ENCODE measurements around the gene MAP2K3. TPM values are rescaled to one million over a fixed set of nuclear protein-coding genes. Genes with fewer than 3 reads are reported as not detected.

MAP2K3 gene
- total and polyA plus RNA-seq, 2 experiments from 2014 or later = 42.6 to 119 TPM

DNA sequence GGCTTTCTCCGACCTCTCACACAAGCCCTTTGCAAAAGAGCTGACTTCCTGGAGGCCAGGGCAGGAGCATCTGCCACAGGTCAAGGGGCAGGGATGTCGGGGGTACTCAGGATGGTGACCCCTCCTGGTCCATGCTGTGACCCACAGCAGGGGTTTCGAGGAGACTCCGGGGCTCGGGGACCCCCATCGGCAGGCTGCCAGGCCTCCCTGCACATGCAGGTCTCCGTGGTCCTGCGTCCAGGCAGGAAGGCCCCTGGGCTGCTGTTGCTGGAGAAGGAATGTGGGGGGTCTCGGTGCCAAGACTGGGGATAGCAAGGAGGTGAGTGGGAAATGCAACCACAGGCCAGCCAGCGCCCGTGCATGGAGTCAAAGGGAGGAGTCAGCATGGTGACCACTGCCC, 42.9 kb upstream of the MAP2K3 start:
- no peaks in the 10 kb centered on the region for H3K9me3 ChIP-seq (ENCODE audit: low read depth)
- 77 to 80% methylated on average over 11 of the region's 11 CpGs for WGBS, 2 experiments (ENCODE audit: low coverage in 1 of 2, low lambda C conversion rate in 2 of 2, missing lambda C conversion rate in 2 of 2)
- H2AFZ ChIP-seq = no peak overlapping the region
- H4K20me1 ChIP-seq (ENCODE audit: insufficient read depth) = no peaks in the 10 kb centered on the region
- no peaks in the 10 kb centered on the region for H3K27me3 ChIP-seq (replicated peaks; ENCODE audit: insufficient read depth)
- H3K79me2 ChIP-seq (ENCODE audit: insufficient read depth) = no peaks in the 10 kb centered on the region
- H3K4me3 ChIP-seq = no peak overlapping the region
- no peak overlapping the region for H3K9ac ChIP-seq
- H3K27ac ChIP-seq = no peak overlapping the region
- in situ Hi-C loops (cut with MboI) = no loop called here
- no peaks in the 10 kb centered on the region for H3K36me3 ChIP-seq (ENCODE audit: low read depth)
- H3K4me1 ChIP-seq (ENCODE audit: insufficient read depth) = no peaks in the 10 kb centered on the region
- no peak for DNase-seq
- no peak overlapping the region for H3K4me2 ChIP-seq (ENCODE audit: unreplicated experiment)
- no peaks in the 10 kb centered on the region for H3F3A ChIP-seq (ENCODE audit: insufficient read depth)
- no peak for TF ChIP-seq EZH2phosphoT487 (IDR thresholded peaks at IDR 0.05; ENCODE audit: insufficient read depth, low read depth)
- no peak for TF ChIP-seq EZH2 (IDR thresholded peaks at IDR 0.05; ENCODE audit: insufficient read depth, poor library complexity, severe bottlenecking)
- no peaks in the 10 kb centered on the region for H3K9me2 ChIP-seq (ENCODE audit: insufficient read depth)

DNA sequence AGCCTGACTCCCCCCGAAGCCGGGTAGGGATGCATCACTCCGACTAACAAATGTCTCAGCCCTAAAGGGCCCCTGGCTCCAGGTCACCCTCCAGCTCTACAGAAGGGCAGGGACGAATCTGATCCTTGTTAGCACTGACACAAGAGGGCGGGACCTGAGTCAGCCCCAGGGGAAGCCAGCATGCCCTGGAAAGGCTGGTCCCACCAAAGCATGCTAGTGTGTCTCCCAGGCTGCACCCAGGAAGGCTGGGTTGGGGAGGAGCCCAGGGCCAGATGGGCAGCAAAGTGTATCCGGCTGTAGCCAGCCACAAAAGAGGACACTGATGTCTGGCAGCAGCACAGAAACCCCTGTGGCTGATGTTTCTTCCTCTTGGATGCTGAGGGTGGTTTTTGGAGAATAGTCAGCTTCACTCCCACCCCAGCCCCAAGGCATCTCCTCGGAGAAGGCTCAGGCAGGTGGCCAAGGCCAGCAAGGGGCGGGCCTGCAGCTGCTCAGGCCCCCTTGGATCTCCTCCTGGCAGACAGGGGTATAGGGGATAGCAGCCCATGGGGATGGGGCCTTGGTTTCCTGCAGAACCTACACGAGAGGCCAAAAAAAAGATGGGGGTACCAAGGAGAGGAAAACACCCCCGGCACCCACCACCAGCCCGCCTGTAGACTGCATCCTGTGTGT, 42.3 kb upstream of the MAP2K3 start:
- Histone ChIP-seq H3K4me1 (ENCODE audit: insufficient read depth) (no peaks in the 10 kb centered on the region), H3K9me3 (ENCODE audit: low read depth) (no peaks in the 10 kb centered on the region), H3K9me2 (ENCODE audit: insufficient read depth) (no peaks in the 10 kb centered on the region), H3K27me3 (replicated peaks; ENCODE audit: insufficient read depth) (no peaks in the 10 kb centered on the region), H3K27ac (no peak overlapping the region), H3K9ac (no peak overlapping the region), H3K4me2 (ENCODE audit: unreplicated experiment) (no peak overlapping the region), H3K79me2 (ENCODE audit: insufficient read depth) (no peaks in the 10 kb centered on the region), H2AFZ (no peak overlapping the region), H4K20me1 (ENCODE audit: insufficient read depth) (no peaks in the 10 kb centered on the region), H3F3A (ENCODE audit: insufficient read depth) (no peaks in the 10 kb centered on the region), H3K4me3 (no peak overlapping the region), H3K36me3 (ENCODE audit: low read depth) (no peaks in the 10 kb centered on the region)
- in situ Hi-C loops (cut with MboI) = no loop called here
- DNase-seq = peak; percentile 57
- TF ChIP-seq EZH2 (IDR thresholded peaks at IDR 0.05; ENCODE audit: insufficient read depth, poor library complexity, severe bottlenecking) = no peak
- no peak for TF ChIP-seq EZH2phosphoT487 (IDR thresholded peaks at IDR 0.05; ENCODE audit: insufficient read depth, low read depth)
- 44 to 54% methylated on average over 10 to 11 of the region's 11 CpGs for WGBS, 2 experiments (ENCODE audit: low coverage in 1 of 2, low lambda C conversion rate in 2 of 2, missing lambda C conversion rate in 2 of 2)

DNA sequence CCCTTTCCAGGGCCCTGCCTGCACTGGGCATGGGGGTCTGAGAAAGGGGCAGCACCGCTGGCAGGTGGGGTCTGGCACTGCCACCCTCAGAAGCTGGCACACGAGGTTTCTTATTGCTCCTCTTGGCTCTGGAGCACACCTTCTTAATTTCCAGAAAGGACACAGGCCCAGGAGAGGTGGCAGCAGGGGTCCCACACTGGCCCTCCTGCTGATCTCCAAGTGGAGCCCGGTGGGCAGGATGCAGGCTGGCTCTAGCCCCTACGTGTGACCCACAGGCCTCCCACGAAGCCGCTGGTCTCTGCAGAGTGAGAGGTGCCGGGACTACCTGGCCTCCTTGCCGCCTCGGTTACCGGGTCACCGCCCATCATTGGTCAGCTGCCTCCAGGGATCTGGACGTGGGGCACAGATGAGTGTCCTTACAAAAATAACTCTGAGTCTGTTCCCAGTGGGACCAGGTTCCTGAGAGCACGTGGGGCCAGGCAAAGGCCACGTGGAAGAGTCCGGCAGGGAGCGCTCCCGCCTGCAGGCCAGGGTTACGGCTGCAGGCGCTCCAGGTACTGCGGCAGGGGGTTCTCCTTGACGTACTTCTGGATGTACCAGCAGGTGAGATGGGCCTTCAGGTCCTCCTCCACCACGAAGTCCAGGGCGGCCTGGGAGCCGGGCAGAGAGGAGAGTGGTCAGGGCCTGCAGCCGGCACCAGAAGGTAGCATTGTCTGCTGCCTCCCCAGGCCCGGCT, 41.6 kb upstream of the MAP2K3 start:
- no peaks in the 10 kb centered on the region for H3K36me3 ChIP-seq (ENCODE audit: low read depth)
- TF ChIP-seq EZH2phosphoT487 (IDR thresholded peaks at IDR 0.05; ENCODE audit: insufficient read depth, low read depth) (no peak), EZH2 (IDR thresholded peaks at IDR 0.05; ENCODE audit: insufficient read depth, poor library complexity, severe bottlenecking) (no peak)
- no peaks in the 10 kb centered on the region for H3K79me2 ChIP-seq (ENCODE audit: insufficient read depth)
- H3K27ac ChIP-seq = no peak overlapping the region
- in situ Hi-C loops (cut with MboI) = no loop called here
- DNase-seq = no peak
- H3K9me3 ChIP-seq (ENCODE audit: low read depth) = no peaks in the 10 kb centered on the region
- H3K4me3 ChIP-seq = no peak overlapping the region
- no peak overlapping the region for H2AFZ ChIP-seq
- no peak overlapping the region for H3K4me2 ChIP-seq (ENCODE audit: unreplicated experiment)
- no peaks in the 10 kb centered on the region for H3K9me2 ChIP-seq (ENCODE audit: insufficient read depth)
- no peaks in the 10 kb centered on the region for H3K4me1 ChIP-seq (ENCODE audit: insufficient read depth)
- no peaks in the 10 kb centered on the region for H4K20me1 ChIP-seq (ENCODE audit: insufficient read depth)
- 82 to 85% methylated on average over 25 to 26 of the region's 26 CpGs for WGBS, 2 experiments (ENCODE audit: low coverage in 1 of 2, low lambda C conversion rate in 2 of 2, missing lambda C conversion rate in 2 of 2)
- no peak overlapping the region for H3K9ac ChIP-seq
- H3F3A ChIP-seq (ENCODE audit: insufficient read depth) = no peaks in the 10 kb centered on the region
- H3K27me3 ChIP-seq (replicated peaks; ENCODE audit: insufficient read depth) = no peaks in the 10 kb centered on the region

DNA sequence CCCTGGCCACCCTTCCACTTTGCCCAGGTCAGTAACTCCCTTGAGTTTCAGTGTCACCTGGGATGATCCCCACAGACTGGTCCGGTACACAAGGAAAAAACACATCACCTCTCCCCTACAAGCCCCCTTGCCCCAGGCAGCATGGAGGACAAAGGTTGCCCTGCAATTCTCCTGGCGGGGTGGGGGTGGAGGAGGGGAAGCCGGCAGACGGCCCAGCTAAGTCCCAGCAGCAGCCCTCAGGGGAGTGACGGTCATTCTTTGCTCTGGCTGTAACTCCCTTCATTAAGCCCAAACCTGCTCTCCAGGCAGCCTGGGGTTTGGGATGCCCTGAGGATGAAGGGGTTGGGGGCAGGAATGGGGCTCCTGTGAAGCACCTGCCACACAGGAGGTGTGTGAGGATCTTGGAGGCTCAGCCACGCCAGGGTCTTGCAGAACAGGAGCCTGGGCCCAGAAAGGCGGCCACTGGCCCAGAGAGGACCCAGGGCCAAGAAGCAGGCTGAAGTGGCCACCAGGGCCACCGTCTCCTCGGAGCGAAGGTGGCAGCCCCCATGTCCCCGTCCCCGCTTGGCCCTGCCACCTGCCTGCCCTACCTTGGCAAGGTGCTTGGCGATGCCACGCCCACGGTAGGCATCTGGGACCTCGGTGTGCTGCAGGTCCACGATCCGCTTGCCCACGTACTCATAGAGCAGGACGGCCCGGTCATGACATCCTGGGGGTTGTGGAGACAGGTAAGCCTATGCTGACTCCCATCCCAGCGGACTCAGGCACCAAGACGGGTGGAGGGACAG, 40.8 kb upstream of the MAP2K3 start:
- Histone ChIP-seq H4K20me1 (ENCODE audit: insufficient read depth) (no peaks in the 10 kb centered on the region), H2AFZ (no peak overlapping the region), H3K4me3 (no peak overlapping the region), H3K79me2 (ENCODE audit: insufficient read depth) (no peaks in the 10 kb centered on the region), H3K9ac (no peak overlapping the region), H3K4me2 (ENCODE audit: unreplicated experiment) (no peak overlapping the region), H3K36me3 (ENCODE audit: low read depth) (no peaks in the 10 kb centered on the region), H3K9me3 (ENCODE audit: low read depth) (no peaks in the 10 kb centered on the region), H3K9me2 (ENCODE audit: insufficient read depth) (no peaks in the 10 kb centered on the region), H3K27ac (no peak overlapping the region), H3K4me1 (ENCODE audit: insufficient read depth) (no peaks in the 10 kb centered on the region), H3K27me3 (replicated peaks; ENCODE audit: insufficient read depth) (no peaks in the 10 kb centered on the region), H3F3A (ENCODE audit: insufficient read depth) (no peaks in the 10 kb centered on the region)
- DNase-seq = no peak
- TF ChIP-seq EZH2phosphoT487 (IDR thresholded peaks at IDR 0.05; ENCODE audit: insufficient read depth, low read depth) = no peak
- no peak for TF ChIP-seq EZH2 (IDR thresholded peaks at IDR 0.05; ENCODE audit: insufficient read depth, poor library complexity, severe bottlenecking)
- 84 to 86% methylated on average over 21 to 23 of the region's 23 CpGs for WGBS, 2 experiments (ENCODE audit: low coverage in 1 of 2, low lambda C conversion rate in 2 of 2, missing lambda C conversion rate in 2 of 2)
- in situ Hi-C loops (cut with MboI) = no loop called here

All from GM23248 (cell line).